GM21423 (cell line): Measurements from ENCODE around the gene ACCS.

Experiments used
- ATAC-seq: cut with Tn5 transposase; IDR thresholded peaks from one replicate; pipeline ENCODE4 v1.9.1; 2021; ENCODE audit warnings: mild to moderate bottlenecking, moderate library complexity; ENCODE audit not compliant: unreplicated experiment

The ACCS gene

DNA sequence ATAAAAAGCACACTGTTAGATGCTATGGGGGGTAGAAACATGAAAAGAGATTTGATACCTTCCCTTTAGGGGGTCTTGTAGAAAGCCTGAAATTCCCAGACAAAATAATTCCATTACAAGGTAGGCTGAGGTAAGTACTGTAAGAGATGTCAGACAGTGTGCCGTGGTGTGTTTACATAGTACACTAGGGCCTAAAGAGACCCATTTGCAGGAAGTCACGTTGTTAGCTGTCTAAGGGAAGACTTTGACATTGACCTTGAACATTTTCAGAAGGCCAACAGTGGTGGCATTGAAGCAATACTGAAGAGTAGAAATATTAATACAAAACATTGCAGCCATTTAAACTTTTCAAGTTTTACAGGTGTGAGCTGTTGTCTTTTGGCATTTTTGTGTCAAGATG is 60.2 kb downstream of the ACCS start:
- no peak for ATAC-seq

- ATAC-seq, result no peak
These were observed 61.1 kb downstream of the ACCS start for GRCh38 chr11:44127130-44127529.

DNA sequence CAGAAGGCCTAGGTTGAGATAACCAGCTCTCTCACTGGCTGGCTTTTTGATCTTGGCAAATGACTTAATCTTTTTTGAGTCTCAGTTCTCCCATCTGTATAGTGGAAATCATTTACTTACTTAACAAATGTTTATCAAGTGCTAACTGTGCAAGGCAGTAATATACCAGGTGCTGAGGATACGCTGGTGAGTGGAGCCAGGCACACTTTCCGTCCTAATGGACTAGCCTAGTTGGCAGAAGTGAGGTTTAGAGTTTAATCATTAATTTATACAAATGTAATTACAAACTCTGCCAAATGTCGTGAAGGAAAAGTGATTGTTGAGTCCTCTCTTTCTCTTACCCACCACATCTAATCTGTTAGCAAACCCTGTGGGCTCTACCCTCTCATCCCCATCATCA is 62.7 kb downstream of the ACCS start:
- no peak for ATAC-seq

- no peak for ATAC-seq
These were observed 64.7 kb downstream of the ACCS start for GRCh38 chr11:44130751-44131150.

DNA sequence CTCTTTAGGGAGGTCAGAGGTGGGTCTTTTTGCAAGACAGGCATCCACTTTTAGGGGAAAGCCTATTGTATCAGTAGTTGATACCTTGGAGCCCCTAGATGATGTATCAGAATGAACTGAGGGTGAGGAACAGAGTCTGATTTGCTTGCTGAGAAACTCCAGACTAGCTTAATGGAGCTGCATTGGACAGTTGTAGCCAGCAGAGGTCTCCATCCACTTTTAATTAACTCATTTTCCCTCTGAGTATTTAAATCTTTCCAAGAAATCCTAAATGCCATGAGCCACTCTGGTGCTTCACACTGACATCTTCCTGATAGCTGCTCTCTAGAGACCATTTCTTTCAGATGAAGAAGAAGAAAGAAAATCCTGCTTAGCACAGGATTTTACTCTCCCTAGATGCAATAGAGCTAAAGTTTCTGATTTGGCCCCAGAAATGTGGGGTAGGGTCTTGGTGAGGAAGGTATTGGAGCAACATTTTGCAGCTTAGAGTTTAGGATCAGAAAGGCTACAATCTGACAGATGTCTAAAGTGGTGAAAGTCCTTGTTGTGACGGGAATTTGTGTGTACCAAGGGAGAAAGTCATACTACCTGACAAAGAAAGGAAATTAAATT is 67.4 kb downstream of the ACCS start:
- no peak for ATAC-seq
